Muscle of leg (tissue), 11 donors: ENCODE data around the gene TNFSF13. TPM values are rescaled to one million over a fixed set of nuclear protein-coding genes. Genes with fewer than 3 reads are reported as not detected.
"Not testable (repeated sequence)": the region's sequence is repeated elsewhere in the genome, so short reads cannot be mapped to it uniquely, and the experiment has no call there.

ENCODE experiments used
- DNase-seq: peaks from one replicate; pipeline ENCODE4 v3.0.0; 2013
- H3K27ac ChIP-seq: one replicate; pipeline ENCODE4 v1.5.1; 2013; ENCODE audit warnings: mild to moderate bottlenecking, low read length, control low read depth
- H3K27me3 ChIP-seq: one replicate; pipeline ENCODE4 v1.6.1; 2013; ENCODE audit warnings: low read length; ENCODE audit not compliant: control insufficient read depth, insufficient read depth
- H3K36me3 ChIP-seq: one replicate; pipeline ENCODE4 v1.6.1; 2013; ENCODE audit warnings: low read length; ENCODE audit not compliant: control insufficient read depth, insufficient read depth
- H3K4me1 ChIP-seq: one replicate; pipeline ENCODE4 v1.6.1; 2013; ENCODE audit warnings: low read length; ENCODE audit not compliant: control insufficient read depth, insufficient read depth
- H3K4me3 ChIP-seq: one replicate; pipeline ENCODE4 v1.5.1; 2013; ENCODE audit warnings: low read length, control low read depth
- H3K9me3 ChIP-seq: replicated peaks from 2 replicates; pipeline ENCODE4 v1.6.1; 2013; ENCODE audit warnings: low read depth, low read length; ENCODE audit not compliant: control insufficient read depth
- WGBS: methylation state at CpG from one replicate; pipeline ENCODE4 v1.1.5; 2013; ENCODE audit warnings: missing lambda C conversion rate; ENCODE audit not compliant: insufficient coverage; 5-methylcytosine and 5-hydroxymethylcytosine counted together
- polyA plus RNA-seq, 8 donors: library from polyadenylated mRNA; unstranded; fragments of 120-200 nt; gene quantifications; one replicate each; pipeline versions ENCODE4 v1.2.1 to v1.2.3, GENCODE V29; 2013; ENCODE audit warnings: inconsistent platforms in 1 of 8, low replicate concordance in 1 of 8; ENCODE audit not compliant: insufficient read length in 8 of 8, insufficient read depth in 1 of 8
- total RNA-seq: library from RNA; stranded (reverse); fragments of 120-200 nt; gene quantifications from one replicate; pipeline ENCODE4 v1.2.4, GENCODE V29; 2013

The TNFSF13 gene
- total and polyA plus RNA-seq, 9 donors: 2.2 to 5.9 (median 4.3) TPM

DNA sequence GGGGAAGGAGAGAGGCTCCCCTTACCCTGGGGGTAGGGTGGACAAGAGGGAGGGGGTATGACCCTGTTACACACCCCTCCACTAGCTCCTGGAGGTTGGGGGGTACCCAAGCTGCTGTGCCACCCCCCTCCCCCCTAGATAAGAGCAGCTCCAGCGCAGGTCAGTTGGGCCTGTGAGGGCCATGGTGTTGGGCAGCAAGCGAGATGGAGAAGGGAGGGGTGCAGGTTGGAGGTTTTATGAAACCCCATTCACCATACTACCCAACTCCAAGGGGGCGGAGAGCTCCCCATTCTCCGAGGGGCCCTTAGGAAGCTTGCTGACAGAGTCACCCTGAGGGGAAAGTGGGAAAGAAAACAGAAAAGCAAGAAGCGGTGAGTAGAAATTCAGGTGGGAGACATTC lies 33.0 kb downstream of the TNFSF13 start:
- H3K9me3 ChIP-seq: no peaks in the 10 kb centered on the region
- H3K4me1 ChIP-seq: peaks cover 42% of the 10 kb centered on the region
- H3K36me3 ChIP-seq: peaks cover 69% of the 10 kb centered on the region
- no CpG with 5 or more reads among the region's 5 CpGs for WGBS
- DNase-seq: no peak
- H3K4me3 ChIP-seq: no peak overlapping the region
- no peak overlapping the region for H3K27ac ChIP-seq
- no peaks in the 10 kb centered on the region for H3K27me3 ChIP-seq

DNA sequence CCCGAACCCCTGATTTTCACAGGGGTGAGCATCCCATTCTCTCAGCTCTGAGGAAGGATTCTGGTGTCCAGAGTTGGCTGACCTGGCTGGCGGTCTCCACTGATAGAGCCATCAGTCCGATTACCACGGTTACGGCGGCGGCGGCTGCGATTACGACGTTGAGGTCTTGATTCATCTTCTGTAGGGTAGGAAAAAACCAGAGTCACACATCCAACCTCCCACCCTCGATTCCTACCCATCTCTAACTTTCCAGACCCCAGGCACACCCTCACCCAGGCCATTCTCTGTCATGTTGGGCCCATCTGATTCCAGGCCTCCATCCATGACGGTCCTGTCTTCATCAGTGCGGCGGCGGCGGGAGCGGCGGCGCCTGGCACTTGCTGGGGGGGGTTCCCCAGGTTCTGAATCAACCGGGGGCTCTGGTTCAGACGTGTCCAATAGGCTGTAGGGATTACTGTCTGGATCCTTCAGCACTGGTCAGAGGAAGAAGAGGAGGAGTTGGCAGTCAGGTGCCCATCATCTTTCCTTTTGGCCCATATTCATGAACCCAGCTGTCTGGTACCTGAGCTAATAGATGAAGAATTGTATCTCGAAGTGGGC lies 34.0 kb downstream of the TNFSF13 start:
- 96% methylated on average over 13 of the region's 23 CpGs for WGBS
- H3K36me3 ChIP-seq: peaks cover 69% of the 10 kb centered on the region

DNA sequence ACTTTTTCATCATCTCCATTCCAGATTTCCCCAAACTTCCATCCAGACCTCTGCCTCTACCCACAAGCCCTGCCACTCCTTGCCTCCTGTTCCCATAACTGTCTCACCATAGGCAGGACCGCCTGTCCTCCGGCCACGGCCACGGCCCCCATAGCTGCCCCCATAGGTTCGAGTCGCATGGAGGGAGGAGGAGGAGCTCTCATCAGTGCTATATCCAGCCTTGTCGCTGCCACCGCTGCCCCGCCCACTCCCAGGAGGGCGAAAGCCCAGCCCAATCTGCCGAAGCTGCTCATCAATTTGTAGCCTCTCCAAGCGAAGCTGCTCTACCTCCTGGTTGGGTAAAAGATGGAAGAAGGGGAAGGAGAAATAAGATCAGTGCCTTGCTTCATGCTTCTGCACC lies 34.7 kb downstream of the TNFSF13 start:
- H3K4me1 ChIP-seq: peaks cover 26% of the 10 kb centered on the region
- DNase-seq: no peak
- H3K27me3 ChIP-seq: no peaks in the 10 kb centered on the region
- H3K36me3 ChIP-seq: peaks cover 70% of the 10 kb centered on the region
- H3K27ac ChIP-seq: no peak overlapping the region
- H3K9me3 ChIP-seq: no peaks in the 10 kb centered on the region
- H3K4me3 ChIP-seq: no peak overlapping the region
- 65% methylated on average over 5 of the region's 12 CpGs for whole genome bisulfite sequencing

More for the DNA sequence above, 34.0 kb downstream of the TNFSF13 start:
- H3K4me1 ChIP-seq: peaks cover 33% of the 10 kb centered on the region
- H3K9me3 ChIP-seq: no peaks in the 10 kb centered on the region
- no peak overlapping the region for H3K4me3 ChIP-seq
- no peaks in the 10 kb centered on the region for H3K27me3 ChIP-seq
- no peak overlapping the region for H3K27ac ChIP-seq
- DNase-seq: no peak

DNA sequence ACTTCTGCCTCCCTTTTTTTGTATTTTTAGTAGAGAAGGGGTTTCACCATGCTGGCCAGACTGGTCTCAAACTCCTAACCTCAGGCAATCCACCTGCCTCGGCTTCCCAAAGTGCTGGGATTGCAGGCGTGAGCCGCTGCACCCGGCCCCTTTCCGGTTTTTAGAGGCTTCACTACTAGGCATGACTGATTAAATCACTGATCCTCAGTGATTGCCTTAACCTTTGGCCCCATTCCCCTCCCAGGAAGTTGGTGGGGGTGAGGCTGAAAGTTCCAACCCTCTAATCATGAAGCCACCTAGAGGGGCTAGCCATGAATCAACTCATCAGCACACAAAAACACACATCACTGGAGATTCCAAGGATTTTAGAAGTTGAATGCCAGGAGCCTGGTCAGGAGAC lies 39.0 kb downstream of the TNFSF13 start:
- WGBS: no CpG with 5 or more reads among the region's 5 CpGs
- H3K4me1 ChIP-seq, H3K4me3 ChIP-seq, H3K27ac ChIP-seq, H3K27me3 ChIP-seq, H3K9me3 ChIP-seq, DNase-seq: not testable (repeated sequence)
- H3K36me3 ChIP-seq: peaks cover 74% of the 10 kb centered on the region

DNA sequence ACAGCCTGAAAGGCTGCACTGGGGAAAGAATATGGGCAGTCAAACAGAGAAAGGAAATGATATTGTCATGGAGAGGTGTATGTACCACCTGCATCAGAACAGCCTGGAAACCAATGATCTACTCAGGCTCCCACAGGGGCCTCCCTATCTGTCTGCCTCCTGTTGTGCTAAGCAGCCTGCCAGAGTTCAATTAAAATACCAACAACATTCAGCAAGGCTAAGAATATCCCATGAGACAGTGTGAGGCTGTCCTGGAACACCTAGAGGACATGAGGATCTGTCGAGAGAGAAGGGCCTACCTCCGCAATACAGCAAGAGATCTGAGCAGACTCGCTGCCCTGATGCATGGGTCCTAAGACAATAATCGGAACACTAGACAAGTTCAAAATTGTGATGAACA lies 47.7 kb downstream of the TNFSF13 start:
- WGBS: 93% methylated on average over 2 of the region's 4 CpGs
- H3K4me1 ChIP-seq: no peaks in the 10 kb centered on the region
- H3K4me3 ChIP-seq: no peak overlapping the region
- H3K27ac ChIP-seq: peak overlapping the region; percentile 32
- H3K9me3 ChIP-seq: no peaks in the 10 kb centered on the region
- peaks cover 52% of the 10 kb centered on the region for H3K36me3 ChIP-seq
- DNase-seq: no peak
- no peaks in the 10 kb centered on the region for H3K27me3 ChIP-seq

DNA sequence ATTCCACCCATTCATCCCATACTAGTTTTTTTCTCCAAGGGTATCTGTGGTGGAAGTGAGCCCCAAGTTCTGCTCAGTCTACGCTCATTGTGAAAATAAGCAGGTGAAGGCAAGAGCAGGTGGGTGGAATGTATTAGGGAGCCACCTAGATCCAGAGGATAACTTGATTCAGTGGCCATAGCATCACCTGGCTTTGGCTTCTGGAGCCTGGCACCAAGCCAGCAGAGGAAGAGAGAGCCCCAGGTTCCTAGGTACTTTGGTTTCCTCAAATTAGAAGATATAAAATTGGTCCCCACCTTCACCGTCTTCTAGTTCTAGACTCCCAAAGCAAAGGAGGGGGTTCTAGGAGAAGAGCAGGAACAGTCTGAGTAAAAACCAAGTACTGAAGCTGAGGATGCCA lies 52.1 kb downstream of the TNFSF13 start:
- H3K27me3 ChIP-seq: no peaks in the 10 kb centered on the region
- H3K9me3 ChIP-seq: no peaks in the 10 kb centered on the region
- DNase-seq: no peak
- H3K27ac ChIP-seq: no peak overlapping the region
- WGBS: 100% methylated on average over 1 of the region's 2 CpGs
- no peak overlapping the region for H3K4me3 ChIP-seq
- H3K36me3 ChIP-seq: peaks cover 30% of the 10 kb centered on the region
- peaks cover 14% of the 10 kb centered on the region for H3K4me1 ChIP-seq

Other genes with a start within 250 kb of the TNFSF13 start
Only the 30 nearest of the 31 such genes appear.
- 17.7 TPM for gene NEURL4, start 229.4 kb upstream of the TNFSF13 start, total RNA-seq
- 10 to 100 TPM; 13.3 to 21.7 (median 19.2) TPM for gene NEURL4, start 229.4 kb upstream of the TNFSF13 start, polyA plus RNA-seq
- gene ACAP1, start 222.2 kb upstream of the TNFSF13 start, total RNA-seq: 12.1 TPM
- 10 to 100 TPM in 2 of 8 donors, 1 to 10 TPM in 6; 4.7 to 10.2 (median 7.2) TPM for gene ACAP1, start 222.2 kb upstream of the TNFSF13 start, polyA plus RNA-seq
- 4.7 TPM for gene KCTD11, start 206.6 kb upstream of the TNFSF13 start, total RNA-seq
- 10 to 100 TPM in 1 of 8 donors, 1 to 10 TPM in 7; 6.8 to 10.5 (median 7.9) TPM for gene KCTD11, start 206.6 kb upstream of the TNFSF13 start, polyA plus RNA-seq
- not detected for gene TMEM95, start 203.6 kb upstream of the TNFSF13 start, total RNA-seq
- not detected for gene TMEM95, start 203.6 kb upstream of the TNFSF13 start, polyA plus RNA-seq
- 0.31 TPM for gene TNK1, start 177.7 kb upstream of the TNFSF13 start, total RNA-seq
- 1 to 10 TPM in 2 of 8 donors, under 1 TPM in 6; 0.23 to 1.3 (median 0.70) TPM for gene TNK1, start 177.7 kb upstream of the TNFSF13 start, polyA plus RNA-seq
- 14.2 TPM for gene PLSCR3, start 164.2 kb upstream of the TNFSF13 start, total RNA-seq
- gene PLSCR3, start 164.2 kb upstream of the TNFSF13 start, polyA plus RNA-seq: 10 to 100 TPM; 24.2 to 38.9 (median 30.0) TPM
- gene TMEM256, start 154.7 kb upstream of the TNFSF13 start, total RNA-seq: 100 TPM
- 10 to 100 TPM; 45.4 to 70.0 (median 57.7) TPM for gene TMEM256, start 154.7 kb upstream of the TNFSF13 start, polyA plus RNA-seq
- 7.7 TPM for gene NLGN2, start 150.9 kb upstream of the TNFSF13 start, total RNA-seq
- 10 to 100 TPM; 20.6 to 36.2 (median 27.0) TPM for gene NLGN2, start 150.9 kb upstream of the TNFSF13 start, polyA plus RNA-seq
- not detected for gene SPEM1, start 138.4 kb upstream of the TNFSF13 start, total RNA-seq
- gene SPEM1, start 138.4 kb upstream of the TNFSF13 start, polyA plus RNA-seq: not detected
- gene SPEM2, start 133.1 kb upstream of the TNFSF13 start, total RNA-seq: not detected
- not detected for gene SPEM2, start 133.1 kb upstream of the TNFSF13 start, polyA plus RNA-seq
- gene SPEM3, start 129.9 kb upstream of the TNFSF13 start, total RNA-seq: not detected
- under 1 TPM in 1 of 8 donors, not detected in 7; 0.26 TPM for gene SPEM3, start 129.9 kb upstream of the TNFSF13 start, polyA plus RNA-seq
- gene TMEM102, start 123.3 kb upstream of the TNFSF13 start, total RNA-seq: 0.93 TPM
- 1 to 10 TPM in 4 of 8 donors, under 1 TPM in 4; 0.72 to 1.7 (median 0.95) TPM for gene TMEM102, start 123.3 kb upstream of the TNFSF13 start, polyA plus RNA-seq
- gene FGF11, start 119.2 kb upstream of the TNFSF13 start, total RNA-seq: 1.6 TPM
- gene FGF11, start 119.2 kb upstream of the TNFSF13 start, polyA plus RNA-seq: 1 to 10 TPM; 1.0 to 4.8 (median 2.1) TPM
- gene CHRNB1, start 113.7 kb upstream of the TNFSF13 start, total RNA-seq: 52.8 TPM
- 10 to 100 TPM; 58.0 to 80.8 (median 70.9) TPM for gene CHRNB1, start 113.7 kb upstream of the TNFSF13 start, polyA plus RNA-seq
- gene ZBTB4, start 79.1 kb upstream of the TNFSF13 start, total RNA-seq: 14.1 TPM
- gene ZBTB4, start 79.1 kb upstream of the TNFSF13 start, polyA plus RNA-seq: 10 to 100 TPM; 20.1 to 31.6 (median 24.5) TPM
- not detected for gene SLC35G6, start 77.3 kb upstream of the TNFSF13 start, total RNA-seq
- under 1 TPM in 6 of 8 donors, not detected in 2; 0.09 to 0.27 (median 0.18) TPM for gene SLC35G6, start 77.3 kb upstream of the TNFSF13 start, polyA plus RNA-seq
- 30.9 TPM for gene POLR2A, start 74.4 kb upstream of the TNFSF13 start, total RNA-seq
- gene POLR2A, start 74.4 kb upstream of the TNFSF13 start, polyA plus RNA-seq: 10 to 100 TPM; 42.0 to 81.0 (median 60.8) TPM
- gene TNFSF12, start 9.7 kb upstream of the TNFSF13 start, total RNA-seq: 13.2 TPM
- gene TNFSF12, start 9.7 kb upstream of the TNFSF13 start, polyA plus RNA-seq: 10 to 100 TPM; 22.2 to 35.9 (median 28.2) TPM
- 34.5 TPM for gene SENP3, start 3.2 kb downstream of the TNFSF13 start, total RNA-seq
- gene SENP3, start 3.2 kb downstream of the TNFSF13 start, polyA plus RNA-seq: 10 to 100 TPM; 33.8 to 43.6 (median 41.7) TPM
- 15.7 TPM for gene CD68, start 20.9 kb downstream of the TNFSF13 start, total RNA-seq
- 10 to 100 TPM; 20.2 to 56.6 (median 38.8) TPM for gene CD68, start 20.9 kb downstream of the TNFSF13 start, polyA plus RNA-seq
- gene MPDU1, start 25.1 kb downstream of the TNFSF13 start, total RNA-seq: 34.4 TPM
- gene MPDU1, start 25.1 kb downstream of the TNFSF13 start, polyA plus RNA-seq: 10 to 100 TPM; 43.2 to 63.6 (median 50.2) TPM
- gene SOX15, start 31.3 kb downstream of the TNFSF13 start, total RNA-seq: 1.4 TPM
- 1 to 10 TPM; 1.6 to 4.1 (median 2.0) TPM for gene SOX15, start 31.3 kb downstream of the TNFSF13 start, polyA plus RNA-seq
- 35.1 TPM for gene FXR2, start 56.1 kb downstream of the TNFSF13 start, total RNA-seq
- 10 to 100 TPM; 31.4 to 37.2 (median 34.9) TPM for gene FXR2, start 56.1 kb downstream of the TNFSF13 start, polyA plus RNA-seq
- 72.1 TPM for gene SAT2, start 69.1 kb downstream of the TNFSF13 start, total RNA-seq
- 10 to 100 TPM; 61.5 to 82.1 (median 69.9) TPM for gene SAT2, start 69.1 kb downstream of the TNFSF13 start, polyA plus RNA-seq
- gene SHBG, start 71.4 kb downstream of the TNFSF13 start, total RNA-seq: 0.58 TPM
- gene SHBG, start 71.4 kb downstream of the TNFSF13 start, polyA plus RNA-seq: 1 to 10 TPM in 5 of 8 donors, under 1 TPM in 3; 0.63 to 1.5 (median 1.1) TPM
- gene ATP1B2, start 92.2 kb downstream of the TNFSF13 start, total RNA-seq: 2.7 TPM
- 10 to 100 TPM; 12.4 to 27.3 (median 23.4) TPM for gene ATP1B2, start 92.2 kb downstream of the TNFSF13 start, polyA plus RNA-seq
- 17.9 TPM for gene TP53, start 128.7 kb downstream of the TNFSF13 start, total RNA-seq
- 10 to 100 TPM; 33.8 to 51.8 (median 40.9) TPM for gene TP53, start 128.7 kb downstream of the TNFSF13 start, polyA plus RNA-seq
- gene WRAP53, start 129.7 kb downstream of the TNFSF13 start, total RNA-seq: 5.9 TPM
- 10 to 100 TPM in 1 of 8 donors, 1 to 10 TPM in 7; 7.9 to 10.0 (median 8.3) TPM for gene WRAP53, start 129.7 kb downstream of the TNFSF13 start, polyA plus RNA-seq
- 3.6 TPM for gene EFNB3, start 146.5 kb downstream of the TNFSF13 start, total RNA-seq
- 10 to 100 TPM in 1 of 8 donors, 1 to 10 TPM in 7; 4.0 to 11.6 (median 7.0) TPM for gene EFNB3, start 146.5 kb downstream of the TNFSF13 start, polyA plus RNA-seq
- 4.6 TPM for gene DNAH2, start 159.0 kb downstream of the TNFSF13 start, total RNA-seq
- gene DNAH2, start 159.0 kb downstream of the TNFSF13 start, polyA plus RNA-seq: 10 to 100 TPM in 2 of 8 donors, 1 to 10 TPM in 6; 3.9 to 18.3 (median 6.2) TPM